G401.6 (cell line): ENCODE results near the gene ZNF850.
"Not testable (repeated sequence)": the region's sequence is repeated elsewhere in the genome, so short reads cannot be mapped to it uniquely, and the experiment has no call there.

Experiments used
- FAIRE-seq: peaks from 2 replicates; lab custom pipeline; 2012; peaks lifted over from hg19 to GRCh38; lab: Jason Lieb, UNC

ZNF850 gene

DNA sequence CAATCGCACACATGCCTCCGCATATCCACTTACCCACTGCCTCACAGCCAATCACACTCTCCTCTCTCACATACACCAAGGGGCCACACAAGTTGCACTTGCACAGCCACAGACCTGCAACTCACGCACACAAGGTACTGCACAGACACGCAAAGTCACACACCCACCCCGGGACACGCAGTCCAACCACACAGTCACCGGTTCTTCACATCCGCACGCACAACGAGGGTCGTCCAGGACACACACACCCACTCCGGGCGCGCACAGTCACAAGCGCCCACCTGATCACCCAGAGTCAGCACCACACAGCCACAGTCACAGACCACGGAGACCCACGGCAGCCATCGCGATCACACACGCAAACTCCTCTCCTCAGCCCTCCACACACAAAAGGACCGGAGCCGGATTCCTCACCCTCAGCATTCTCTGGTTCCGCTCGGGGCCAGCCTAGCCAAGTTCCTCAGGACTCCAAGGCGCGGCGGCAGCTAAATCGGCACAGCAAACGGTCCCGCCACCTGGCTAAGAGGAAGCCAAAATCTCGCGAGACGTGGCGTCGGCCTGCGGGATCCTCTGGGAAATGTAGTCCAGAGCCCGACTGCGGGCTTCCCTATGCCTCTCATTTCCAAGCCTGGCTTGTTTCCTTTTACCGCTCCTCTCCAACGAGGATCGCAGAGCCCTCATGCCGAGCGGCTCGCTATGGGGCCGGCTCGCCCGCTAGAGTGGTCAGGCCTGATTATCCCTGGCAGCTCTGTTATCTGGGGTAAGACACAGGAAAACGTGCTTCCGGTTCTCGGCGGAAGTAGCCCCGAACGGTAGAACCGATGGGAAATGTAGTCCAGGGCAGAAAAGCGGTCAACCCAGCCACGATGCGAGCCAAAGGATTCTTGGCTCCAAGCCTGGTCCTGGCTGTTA, at the start of gene ZNF850:
ZNF850 (minus strand) TSS at position 497 of the 912 bp plus-strand sequence. CDS start 10,201 bp downstream, outside the sequence.
- FAIRE-seq: peak; percentile 19

DNA sequence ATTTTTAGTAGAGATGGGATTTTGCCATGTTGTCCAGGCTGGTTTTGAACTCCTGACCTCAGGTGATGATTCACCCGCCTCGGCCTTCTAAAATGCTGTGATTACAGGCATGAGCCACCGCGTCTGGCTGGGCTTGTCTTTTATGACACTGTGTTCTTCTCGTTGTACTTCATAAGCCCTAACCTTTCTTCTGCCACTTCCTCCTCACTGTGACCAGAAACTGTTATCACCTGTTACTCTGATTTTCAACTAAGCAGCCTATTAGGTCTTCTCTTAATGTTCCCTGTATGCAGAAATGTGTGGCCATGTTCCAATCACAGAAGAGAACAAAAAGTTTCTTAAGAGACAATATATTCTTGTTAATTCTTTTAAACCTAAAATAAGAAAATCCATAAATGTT, 49.2 kb upstream of the ZNF850 start:
- no peak for FAIRE-seq

DNA sequence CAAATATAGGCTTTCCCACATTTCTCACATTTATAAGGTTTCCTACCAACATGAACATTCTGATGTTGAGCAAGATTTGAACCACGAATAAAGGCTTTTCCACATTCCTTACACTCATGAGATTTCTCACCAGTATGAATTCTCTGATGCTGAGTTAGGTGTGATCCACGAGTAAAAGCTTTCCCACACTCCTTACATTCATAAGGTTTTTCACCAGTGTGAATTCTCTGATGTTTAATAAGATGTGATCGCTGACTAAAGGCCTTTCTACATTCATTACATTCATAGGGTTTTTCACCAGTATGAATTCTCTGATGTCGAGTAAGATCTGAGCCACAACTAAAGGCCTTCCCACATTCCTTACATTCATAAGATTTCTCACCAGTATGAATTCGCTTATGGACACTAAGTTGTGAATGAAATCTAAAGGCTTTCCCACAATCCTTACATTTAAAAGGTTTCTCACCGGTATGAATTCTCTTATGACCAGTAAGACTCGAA, 46.6 kb upstream of the ZNF850 start:
- FAIRE-seq: no peak

DNA sequence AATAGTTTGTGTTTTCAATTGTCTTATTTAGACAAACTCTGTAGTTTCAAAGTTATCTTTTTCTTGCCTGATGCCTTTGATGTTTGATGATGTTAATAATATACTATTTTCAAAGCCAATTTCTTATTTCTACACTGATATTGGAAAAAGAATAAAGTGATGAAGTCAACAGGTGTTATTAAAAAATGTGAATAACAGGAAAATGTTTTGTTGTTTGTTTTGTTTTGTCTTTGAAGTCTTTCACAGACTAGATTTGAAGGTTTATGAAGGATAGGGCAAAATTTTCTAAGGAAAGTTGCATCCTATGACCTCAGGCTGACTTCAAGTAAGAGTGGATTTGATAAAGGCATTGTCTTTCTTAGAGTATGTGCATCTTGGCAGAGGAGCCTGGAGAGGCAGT, 34.4 kb upstream of the ZNF850 start:
- peak; percentile 6 for FAIRE-seq

DNA sequence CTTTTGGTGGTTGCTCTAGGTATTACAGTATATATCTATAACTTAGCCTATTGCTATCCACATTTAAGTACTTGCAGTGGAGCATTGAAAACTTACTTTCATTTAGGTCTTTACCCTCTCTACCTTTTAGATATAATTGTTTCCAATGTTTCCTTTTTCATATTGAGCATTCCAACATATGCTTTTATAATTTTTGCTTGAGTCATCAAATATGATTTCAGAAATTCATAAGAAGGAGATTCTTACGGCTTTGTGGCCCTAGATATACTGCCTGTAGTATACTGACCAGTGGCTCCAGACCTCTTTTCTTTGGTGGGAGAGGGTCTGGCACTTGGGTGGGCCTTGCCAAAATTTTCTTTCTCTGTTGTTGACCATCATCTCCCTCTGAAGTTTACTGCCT, 32.8 kb upstream of the ZNF850 start:
- FAIRE-seq: no peak

DNA sequence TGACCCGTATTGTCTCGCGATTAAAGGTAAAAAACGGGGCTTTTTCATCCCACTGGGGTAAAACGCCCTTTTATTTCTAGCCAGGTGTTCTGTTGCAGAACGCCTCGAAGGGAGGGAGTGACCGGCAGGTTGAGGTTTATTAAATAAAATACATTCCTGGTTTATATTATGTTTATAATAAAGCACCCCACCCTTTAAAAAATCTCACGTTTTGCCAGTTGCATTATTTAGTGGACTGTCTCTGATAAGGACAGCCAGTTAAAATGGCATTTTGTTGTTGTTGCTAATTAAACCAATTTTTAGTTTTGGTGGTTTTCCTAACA, 25.1 kb upstream of the ZNF850 start:
- FAIRE-seq: no peak

DNA sequence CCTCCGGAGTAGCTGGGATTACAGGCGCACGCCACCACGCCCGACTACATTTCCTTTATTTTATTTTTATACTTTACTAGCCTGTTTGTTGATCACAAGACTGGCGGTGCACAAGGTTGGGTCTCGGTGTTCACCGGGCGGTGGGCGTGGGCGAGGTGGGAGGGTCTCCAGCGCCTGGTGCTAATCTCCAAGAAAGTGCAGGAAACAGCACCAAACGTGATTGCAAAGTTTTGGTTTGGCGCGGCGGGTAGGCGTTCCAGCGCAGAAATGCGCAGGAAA, 24.0 kb upstream of the ZNF850 start:
- no peak for FAIRE-seq

DNA sequence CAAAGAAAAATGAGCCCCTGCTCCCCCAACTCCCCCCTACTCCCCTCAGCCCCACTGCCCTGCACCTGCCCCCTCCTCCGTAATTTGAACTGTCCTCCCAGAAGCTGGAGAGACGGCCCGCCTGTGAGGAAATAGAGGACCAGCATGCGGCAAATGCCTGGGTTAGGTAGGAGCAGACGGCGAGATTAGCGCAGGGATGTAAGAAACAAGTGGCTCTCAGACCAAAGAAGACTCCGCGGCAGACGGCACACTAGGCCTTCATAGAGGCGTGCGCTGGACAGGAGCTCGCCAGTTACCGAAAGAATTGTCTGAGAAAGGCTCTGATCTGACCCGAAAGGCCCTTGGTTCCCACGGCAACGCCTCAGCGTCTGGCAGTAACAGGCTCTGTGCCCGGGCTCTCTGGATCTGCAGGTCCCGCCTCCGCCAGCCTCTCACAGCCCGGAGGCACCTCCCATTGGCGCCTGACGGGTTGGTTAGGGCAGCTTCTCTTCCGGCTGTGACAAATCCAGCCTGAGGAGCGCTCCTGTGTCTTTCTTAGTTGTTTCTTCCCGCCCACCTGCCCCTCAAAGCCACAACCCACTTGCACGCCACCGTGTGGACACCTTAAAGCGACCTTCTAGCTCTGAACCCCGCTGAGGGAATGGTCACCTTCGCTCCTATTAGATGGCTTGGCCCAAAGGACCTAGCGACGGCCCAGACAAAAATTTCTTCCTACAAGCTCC, 19.0 kb upstream of the ZNF850 start:
- FAIRE-seq: not testable (repeated sequence)

DNA sequence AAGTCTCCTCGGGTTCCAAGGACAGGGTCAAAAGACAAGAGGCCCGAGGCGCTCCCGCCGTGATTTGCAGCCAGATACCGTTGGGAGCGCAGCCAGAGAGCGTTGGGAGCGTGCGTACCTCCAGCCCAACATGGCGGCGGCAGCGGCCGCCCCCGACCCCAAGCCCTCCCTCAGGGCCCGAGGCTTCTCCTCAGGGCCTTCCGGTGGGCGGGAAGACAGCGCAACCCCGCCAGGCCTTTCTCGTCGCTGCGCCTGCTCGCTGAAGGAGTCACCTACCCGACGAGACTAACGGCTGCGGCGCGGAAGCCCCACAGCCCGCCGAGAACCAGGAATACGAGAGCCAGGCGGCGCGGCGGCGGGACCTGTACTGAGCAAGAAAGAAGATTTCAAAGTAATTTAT, 3.2 kb upstream of the ZNF850 start:
- FAIRE-seq: no peak

DNA sequence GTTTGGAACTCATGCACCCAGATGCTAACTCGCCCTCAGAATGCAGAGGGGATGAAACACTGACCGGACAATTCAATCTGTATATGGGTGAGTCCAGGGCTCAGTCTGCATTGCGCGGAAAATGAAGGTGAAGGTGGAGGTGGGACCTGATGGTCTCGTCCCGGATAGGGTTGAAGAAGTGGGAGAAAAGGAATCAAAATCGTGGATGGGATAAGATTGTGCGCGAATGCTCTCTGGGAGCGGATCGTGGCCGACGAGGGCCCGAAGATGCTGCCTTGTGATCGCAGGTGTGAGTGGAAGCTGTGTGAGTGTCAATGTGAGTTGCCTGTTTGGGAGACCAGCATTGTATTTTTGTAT, 594 bp upstream of the ZNF850 start:
- FAIRE-seq: no peak

DNA sequence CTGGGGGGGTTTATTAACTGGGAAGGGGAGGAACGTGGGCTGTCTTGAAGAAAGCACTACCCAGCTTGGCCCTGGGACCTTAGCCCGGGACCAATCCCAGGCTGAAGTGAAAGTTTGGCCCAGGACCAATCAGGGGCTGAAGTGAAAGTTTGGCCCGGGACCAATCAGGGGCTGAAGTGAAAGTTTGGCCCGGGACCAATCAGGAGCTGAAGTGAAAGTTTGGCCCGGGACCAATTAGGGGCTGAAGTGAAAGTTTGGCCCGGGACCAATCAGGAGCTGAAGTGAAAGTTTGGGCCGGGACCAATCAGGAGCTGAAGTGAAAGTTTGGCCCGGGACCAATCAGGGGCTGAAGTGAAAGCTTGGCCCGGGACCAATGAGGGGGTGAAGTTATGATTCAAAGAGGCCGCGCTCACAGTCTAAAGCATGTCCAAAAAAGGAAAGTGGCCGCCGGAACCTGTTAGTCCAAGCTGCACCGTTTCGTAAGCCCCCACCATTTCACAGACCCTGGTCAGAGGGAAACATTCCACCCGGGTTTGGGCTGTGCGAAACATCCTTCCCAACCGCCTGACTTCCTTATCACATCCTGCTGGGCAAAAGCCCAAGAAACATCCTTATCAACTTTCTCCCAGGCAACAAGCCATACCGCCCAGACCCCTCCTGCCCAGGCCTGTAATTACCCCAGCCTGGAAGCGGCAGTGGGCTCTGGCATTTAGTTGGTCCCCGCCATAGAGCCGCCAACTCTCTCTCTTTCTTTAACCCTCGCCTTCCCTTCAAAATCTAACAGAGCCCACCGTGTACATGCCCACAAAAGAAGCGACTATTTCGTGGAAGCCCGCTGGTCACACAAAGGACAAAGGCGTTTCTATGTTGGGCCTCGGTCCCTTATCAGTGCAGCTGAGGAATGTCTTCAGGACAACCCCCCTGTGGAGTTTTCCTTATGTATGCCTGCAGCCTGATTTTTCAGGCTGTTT, 1.1 kb downstream of the ZNF850 start:
- no peak for FAIRE-seq

DNA sequence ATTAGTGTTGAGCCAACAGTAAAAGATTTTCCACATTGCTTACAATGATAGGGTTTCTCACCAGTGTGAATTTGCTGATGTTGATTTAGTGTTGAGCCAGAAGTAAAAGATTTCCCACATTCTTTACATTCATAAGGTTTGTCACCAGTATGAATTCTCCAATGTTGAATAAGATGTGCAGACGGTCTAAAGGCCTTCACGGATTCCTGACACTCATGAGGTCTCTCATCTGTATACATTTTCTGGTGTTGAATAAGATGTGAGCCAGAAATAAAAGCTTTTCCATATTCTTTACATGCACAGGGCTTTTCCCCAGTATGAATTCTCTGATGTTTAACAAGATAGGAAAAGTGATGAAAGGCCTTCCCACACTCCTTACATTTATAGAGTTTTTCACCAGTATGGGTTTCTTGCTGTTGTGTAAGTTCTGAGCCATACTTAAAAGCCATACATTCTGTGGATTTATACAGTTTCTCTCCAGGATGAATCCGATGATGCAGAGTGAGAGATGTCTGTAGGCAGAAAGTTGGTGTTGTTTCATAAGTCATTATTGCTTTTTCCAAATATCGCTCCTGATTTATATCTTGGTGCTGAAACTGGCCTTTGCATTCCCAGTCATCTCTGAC, 22.4 kb downstream of the ZNF850 start:
- no peak for FAIRE-seq

DNA sequence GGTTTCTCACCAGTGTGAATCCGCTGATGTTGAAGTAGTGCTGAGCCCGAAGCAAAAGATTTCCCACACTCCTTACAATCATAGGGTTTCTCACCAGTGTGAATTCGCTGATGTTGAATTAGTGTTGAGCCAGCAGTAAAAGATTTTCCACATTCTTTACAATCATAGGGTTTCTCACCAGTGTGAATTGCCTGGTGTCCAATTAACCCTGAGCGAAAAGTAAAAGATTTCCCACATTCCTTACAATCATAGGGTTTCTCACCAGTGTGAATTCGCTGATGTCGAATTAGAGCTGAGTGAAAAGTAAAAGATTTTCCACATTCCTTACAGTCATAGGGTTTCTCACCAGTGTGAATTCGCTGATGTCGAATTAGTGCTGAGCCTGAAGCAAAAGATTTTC, 23.0 kb downstream of the ZNF850 start:
- not testable (repeated sequence) for FAIRE-seq

DNA sequence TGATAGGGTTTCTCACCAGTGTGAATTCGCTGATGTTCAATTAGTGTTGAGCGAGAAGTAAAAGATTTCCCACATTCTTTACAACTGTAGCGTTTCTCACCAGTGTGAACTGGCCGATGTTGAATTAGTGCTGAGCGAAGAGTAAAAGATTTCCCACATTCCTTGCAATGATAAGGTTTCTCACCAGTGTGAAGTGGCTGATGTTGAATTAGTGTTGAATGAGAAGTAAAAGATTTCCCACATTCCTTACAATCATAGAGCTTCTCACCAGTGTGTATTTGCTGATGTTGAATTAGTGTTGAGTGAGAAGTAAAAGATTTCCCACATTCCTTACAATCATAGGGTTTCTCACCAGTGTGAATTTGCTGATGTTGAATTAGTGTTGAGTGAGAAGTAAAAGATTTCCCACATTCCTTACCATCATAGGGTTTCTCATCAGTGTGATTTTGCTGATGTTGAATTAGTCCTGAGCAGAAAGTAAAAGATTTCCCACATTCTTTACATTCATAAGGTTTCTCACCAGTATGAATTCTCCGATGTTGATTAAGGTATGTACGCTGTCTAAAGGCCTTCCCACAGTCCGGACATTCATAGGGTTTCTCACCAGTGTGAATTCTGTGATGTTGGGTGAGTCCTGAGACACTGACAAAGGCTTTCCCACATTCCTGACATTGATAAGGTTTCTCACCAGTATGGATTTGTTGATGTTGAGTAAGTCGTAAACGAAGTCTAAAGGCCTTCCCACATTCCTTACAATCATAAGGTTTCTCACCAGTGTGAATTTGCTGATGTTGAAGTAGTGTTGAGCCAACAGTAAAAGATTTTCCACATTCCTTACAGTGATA, 24.0 kb downstream of the ZNF850 start:
- peak; percentile 21 for FAIRE-seq

DNA sequence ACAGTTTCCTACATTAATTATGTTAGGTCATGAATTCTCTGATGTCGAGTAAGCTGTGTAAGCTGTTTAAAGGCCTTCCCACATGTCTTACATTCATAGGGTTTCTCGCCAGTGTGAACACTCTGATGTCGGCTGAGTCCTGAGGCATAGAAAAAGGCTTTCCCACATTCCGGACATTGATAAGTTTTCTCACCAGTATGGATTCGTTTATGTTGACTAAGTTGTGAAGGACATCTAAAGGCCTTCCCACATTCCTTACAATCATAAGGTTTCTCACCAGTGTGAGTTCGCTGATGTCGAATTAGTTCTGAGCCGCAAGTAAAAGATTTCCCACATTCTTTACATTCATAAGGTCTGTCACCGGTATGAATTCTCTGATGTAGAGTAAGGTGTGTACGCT, 24.9 kb downstream of the ZNF850 start:
- no peak for FAIRE-seq

DNA sequence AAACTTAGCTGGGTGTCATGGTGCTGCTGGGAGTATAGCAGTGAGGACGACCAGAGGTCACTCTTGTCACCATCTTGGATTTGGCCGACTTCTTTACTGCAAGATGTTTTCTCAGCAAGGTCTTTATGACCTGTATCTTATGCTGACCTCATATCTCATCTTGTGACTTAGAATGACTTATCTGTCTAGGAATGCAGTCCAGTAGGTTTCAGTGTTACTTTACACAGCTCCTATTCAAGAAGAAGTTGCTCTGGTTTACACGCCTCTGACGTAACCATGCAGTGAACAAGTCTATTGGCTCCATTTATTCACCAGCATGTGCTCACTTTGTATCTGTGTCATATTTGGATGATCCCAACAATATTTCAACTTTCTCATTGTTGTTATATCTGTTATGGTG, 26.7 kb downstream of the ZNF850 start:
- no peak for FAIRE-seq

DNA sequence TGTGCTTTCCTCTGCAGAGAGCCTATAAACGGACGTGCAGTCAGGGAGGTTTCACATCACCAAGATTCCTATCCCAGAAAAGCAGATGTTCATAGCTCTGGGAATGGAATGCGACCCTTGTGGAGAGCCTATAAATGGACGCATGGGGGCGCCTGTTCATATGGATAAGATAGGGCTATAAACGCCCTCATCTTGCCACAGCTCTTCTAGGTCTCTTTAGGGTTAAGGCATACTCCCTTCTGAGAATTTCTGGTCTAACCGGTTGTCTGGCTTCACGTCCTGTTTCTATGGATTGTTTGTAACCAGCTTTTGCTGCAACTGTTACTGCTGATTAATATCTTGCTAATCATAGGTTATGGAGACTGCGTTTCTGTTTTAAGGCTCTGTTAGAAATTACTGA, 36.4 kb downstream of the ZNF850 start:
- not testable (repeated sequence) for FAIRE-seq

DNA sequence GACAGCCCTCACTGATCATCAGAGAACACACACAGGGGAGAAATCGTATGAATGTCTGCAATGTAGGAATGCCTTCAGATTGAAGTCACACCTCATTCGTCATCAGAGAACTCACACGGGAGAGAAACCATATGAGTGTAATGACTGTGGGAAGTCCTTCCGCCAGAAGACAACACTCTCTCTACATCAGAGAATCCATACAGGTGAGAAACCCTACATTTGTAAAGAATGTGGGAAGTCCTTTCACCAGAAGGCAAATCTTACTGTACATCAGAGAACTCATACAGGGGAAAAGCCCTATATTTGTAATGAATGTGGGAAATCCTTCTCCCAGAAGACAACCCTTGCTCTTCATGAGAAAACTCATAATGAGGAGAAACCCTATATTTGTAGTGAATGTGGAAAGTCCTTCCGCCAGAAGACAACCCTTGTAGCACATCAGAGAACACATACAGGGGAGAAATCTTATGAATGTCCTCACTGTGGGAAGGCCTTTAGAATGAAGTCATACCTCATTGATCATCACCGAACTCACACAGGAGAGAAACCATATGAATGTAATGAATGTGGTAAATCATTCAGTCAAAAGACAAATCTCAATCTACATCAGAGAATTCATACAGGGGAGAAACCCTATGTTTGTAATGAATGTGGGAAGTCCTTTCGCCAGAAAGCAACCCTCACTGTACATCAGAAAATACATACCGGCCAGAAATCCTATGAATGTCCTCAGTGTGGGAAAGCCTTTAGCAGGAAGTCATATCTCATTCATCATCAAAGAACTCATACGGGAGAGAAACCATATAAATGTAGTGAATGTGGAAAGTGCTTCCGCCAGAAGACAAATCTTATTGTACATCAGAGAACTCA, 52.7 kb downstream of the ZNF850 start:
- no peak for FAIRE-seq

DNA sequence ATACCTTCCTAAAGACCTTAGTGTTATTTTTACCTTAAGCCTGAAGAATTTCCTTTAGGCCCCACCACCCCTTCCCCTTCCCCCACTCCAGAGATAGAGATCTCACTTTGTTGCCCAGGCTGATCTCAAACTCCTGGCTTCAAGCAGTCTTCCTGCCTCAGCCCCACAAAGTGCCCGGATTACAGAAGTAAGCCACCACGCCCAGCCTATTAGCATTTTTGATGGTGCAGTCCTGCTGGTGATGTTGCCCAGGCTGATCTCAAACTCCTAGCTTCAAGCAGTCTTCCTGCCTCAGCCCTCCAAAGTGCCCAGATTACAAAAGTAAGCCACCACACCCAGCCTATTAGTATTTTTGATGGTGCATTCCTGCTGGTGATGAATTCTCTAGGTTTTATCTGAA, 63.2 kb downstream of the ZNF850 start:
- no peak for FAIRE-seq

DNA sequence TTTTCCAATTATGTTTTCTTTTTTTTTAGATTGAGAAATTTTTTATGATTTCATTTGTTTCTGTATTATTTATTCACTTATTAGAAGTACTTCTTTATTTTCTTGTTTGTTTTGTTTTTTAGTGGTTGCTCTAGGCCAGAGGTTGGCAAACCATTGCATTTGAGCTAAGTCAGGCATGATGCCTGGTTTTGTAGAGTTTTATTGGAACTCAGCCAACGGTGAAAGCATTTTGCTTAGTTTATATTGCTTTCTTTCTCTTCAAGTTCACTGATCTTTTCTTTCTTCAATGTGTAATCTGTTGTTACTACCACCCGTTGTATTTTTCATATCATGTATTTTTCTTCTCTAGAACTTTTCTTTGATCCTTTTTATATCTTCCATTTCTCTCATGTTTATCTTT, 65.5 kb downstream of the ZNF850 start:
- FAIRE-seq: no peak
